HCT116 (cell line): ENCODE data around the gene RBM28.

Experiments
- CTCF ChIP-seq, 3 experiments: fragments of 200-600 bp in 1 of 3; sonication (generic) in 1 of 3; IDR thresholded peaks in 2 of 3; conservative IDR thresholded peaks in 1 of 3; 2 replicates each; pipeline ENCODE4 v1.5.1; 2012 to 2017; ENCODE audit warnings: low read depth in 2 of 3, low read length in 2 of 3, antibody characterized with exemption in 1 of 3, borderline replicate concordance in 1 of 3, control low read depth in 1 of 3, mild to moderate bottlenecking in 1 of 3, mixed read lengths in 1 of 3, mixed run types in 1 of 3, moderate library complexity in 1 of 3; ENCODE audit not compliant: insufficient read depth in 1 of 3
- POLR2A ChIP-seq: IDR thresholded peaks from 2 replicates; pipeline ENCODE4 v1.7.0; 2011; ENCODE audit warnings: borderline replicate concordance; ENCODE audit not compliant: insufficient read depth, insufficient read length; ENCODE audit errors: extremely low read depth
- ZFX ChIP-seq: fragments of 450-650 bp; IDR thresholded peaks from 2 replicates; pipeline ENCODE4 v1.6.1; 2017

GRCh38 chr7:128255271-128255670 is 88.4 kb downstream of the RBM28 start:
- TF ChIP-seq ZFX (no peak), POLR2A (no peak), CTCF (IDR thresholded peaks at IDR 0.05 in 2 of 3, conservative IDR thresholded peaks at IDR 0.05 in 1 of 3; ENCODE audit: borderline replicate concordance in 1 of 3, insufficient read depth in 1 of 3, low read depth in 2 of 3, low read length in 2 of 3) (no peak)
